HG03045 (cell line): ENCODE measurements around the gene MED27.
"Not testable (repeated sequence)": the region's sequence is repeated elsewhere in the genome, so short reads cannot be mapped to it uniquely, and the experiment has no call there.

Source experiments
- ATAC-seq: cut with Tn5 transposase; IDR thresholded peaks from one replicate; pipeline ENCODE4 v1.9.1; 2021; ENCODE audit warnings: mild to moderate bottlenecking, moderate library complexity; ENCODE audit not compliant: unreplicated experiment

MED27 gene

DNA sequence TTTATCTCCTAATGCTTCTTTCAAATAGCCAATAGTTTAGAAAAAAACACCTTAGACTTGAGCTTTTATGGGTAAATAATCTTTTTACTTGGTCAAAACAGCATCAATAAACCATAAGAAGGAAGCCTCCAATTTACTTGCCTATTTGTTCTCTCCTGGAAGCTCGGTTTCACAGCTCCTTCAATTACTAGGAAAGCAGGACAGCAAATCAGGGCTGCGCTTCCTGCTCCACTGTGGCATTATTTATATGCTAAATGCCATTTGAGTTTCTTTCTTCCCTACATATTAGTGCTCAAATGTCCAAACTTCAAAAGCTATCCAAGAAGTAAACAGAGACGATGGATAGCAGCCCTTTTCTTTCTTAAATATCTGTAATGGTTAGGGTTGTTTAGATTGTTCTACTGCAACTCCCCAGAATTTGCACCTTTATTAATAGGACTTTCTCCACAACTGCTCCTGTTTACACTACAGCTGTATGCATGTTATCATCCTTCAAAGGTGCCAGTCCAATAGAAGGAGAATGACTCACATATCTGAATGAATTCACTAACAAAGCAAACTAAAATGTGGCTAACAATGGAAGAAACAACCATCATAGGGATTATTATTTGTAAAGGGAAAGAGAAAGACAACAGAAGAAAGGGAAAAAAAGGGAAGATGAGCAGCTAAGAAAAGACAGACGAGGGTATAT lies 58.7 kb downstream of the MED27 start:
- no peak for ATAC-seq

- ATAC-seq = no peak
Observed at GRCh38 chr9:132020272-132020671, 59.4 kb downstream of the MED27 start.

GRCh38 chr9:132019702-132020101 lies 60.0 kb downstream of the MED27 start:
- ATAC-seq = no peak

DNA sequence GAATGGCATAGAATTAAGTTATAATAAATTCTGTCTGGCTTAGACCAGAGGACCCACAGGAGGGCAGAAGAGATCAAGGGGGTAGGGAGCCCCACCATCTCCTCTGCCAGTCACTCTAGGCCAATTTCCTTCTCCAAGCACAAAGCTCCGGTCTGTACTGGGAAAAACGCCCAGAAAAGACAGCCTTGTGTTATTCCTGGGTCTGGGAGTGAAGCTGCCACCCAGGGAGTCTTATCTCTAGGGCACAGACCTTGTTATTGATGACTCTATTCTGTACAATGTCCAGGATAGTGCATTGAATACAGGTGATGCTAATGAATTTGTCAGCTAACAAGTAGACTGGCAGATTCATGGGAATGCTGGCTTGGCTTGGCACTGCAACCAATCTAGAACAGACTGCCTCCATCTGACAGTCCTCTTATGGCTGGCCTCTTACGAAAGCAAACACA lies 60.7 kb downstream of the MED27 start:
- no peak for ATAC-seq

DNA sequence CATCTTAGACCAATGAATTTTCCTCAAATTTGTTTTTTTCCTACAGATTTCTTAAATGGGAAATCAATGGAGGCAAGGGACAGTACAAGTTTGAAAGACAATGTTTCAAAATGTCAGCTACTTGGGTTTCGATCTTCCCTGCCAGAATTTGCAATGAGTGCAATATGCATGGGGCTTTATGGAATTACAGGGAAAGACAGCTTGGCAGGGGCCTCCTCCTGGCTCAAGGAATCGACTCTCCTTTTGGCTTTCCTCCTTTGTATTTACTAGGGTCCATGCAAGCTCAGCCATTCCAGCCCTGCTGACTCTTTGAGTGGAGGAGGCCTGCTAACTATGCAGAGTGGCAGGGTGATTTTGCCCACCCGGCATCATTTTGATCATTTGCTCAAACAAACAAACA lies 63.2 kb downstream of the MED27 start:
- no peak for ATAC-seq

DNA sequence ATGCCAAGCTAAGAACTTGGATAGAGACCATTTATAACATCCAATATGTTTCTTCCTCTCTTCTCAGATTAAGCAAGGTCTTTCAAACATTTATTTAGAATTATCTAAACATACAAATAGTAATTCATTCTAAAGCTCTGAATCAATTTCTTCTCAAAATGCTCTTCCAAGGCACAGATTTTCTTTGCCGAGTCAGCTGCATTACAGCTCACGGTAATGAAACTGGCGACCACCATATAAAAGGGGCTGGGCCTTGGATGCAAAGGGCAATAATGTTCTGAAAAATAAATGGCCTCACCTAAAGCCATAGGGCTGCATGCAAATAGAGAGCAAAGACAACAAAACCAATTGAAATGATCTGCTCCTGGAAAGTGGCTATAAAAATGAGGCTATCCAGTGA lies 63.8 kb downstream of the MED27 start:
- ATAC-seq = no peak

GRCh38 chr9:132014218-132014805 lies 65.4 kb downstream of the MED27 start:
- no peak for ATAC-seq

DNA sequence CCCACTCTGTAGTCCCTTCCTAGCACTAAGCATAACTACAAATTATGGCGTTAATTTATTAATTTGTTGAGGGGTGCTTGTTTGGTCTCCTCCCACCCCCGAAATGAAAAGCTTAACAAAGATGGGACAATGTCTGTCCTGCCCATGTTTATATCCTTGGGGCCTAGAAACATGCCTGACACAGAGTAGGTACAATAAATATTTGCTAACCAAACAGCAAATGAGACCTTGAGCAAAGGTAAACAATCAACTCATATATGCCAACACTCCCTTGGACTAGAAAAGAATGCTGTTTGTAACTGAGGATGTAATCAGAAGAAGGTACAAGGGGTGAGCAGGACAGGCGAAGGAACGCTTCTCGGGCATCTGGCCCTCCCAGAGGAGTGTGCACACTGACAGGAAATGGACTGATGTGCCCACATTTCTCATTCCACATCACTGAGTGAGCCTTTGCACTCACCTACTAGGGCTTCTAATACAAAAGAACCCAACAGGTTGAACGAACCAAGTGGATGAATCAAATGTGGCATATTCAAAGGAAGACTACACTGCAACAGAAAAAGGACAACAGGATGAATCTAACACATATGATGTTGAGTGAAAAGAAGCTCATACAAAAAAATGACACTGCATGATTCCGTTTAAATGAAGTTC lies 66.8 kb downstream of the MED27 start:
- no peak for ATAC-seq

- ATAC-seq = no peak
Observed at GRCh38 chr9:132011896-132012295, 67.8 kb downstream of the MED27 start.

DNA sequence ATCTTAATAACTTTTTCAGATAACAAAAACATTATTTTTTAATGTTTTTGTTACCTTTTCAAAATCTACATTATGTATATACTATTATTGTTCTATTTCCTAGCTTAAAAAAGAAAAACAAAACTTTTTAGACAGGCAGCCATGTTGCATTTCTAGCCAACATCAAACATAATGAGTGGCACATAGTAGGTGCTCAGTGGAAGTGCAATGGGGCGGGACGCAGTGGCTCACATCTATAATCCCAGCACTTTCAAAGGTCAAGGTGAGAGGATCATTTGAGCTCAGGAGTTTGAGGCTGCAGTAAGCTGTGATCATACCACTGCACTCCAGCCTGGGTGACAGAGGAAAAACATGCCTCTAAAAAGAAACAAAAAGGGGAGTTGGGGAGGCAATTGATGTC lies 68.4 kb downstream of the MED27 start:
- no peak for ATAC-seq

- not testable (repeated sequence) for ATAC-seq
Observed at GRCh38 chr9:132010201-132010600, 69.5 kb downstream of the MED27 start.

DNA sequence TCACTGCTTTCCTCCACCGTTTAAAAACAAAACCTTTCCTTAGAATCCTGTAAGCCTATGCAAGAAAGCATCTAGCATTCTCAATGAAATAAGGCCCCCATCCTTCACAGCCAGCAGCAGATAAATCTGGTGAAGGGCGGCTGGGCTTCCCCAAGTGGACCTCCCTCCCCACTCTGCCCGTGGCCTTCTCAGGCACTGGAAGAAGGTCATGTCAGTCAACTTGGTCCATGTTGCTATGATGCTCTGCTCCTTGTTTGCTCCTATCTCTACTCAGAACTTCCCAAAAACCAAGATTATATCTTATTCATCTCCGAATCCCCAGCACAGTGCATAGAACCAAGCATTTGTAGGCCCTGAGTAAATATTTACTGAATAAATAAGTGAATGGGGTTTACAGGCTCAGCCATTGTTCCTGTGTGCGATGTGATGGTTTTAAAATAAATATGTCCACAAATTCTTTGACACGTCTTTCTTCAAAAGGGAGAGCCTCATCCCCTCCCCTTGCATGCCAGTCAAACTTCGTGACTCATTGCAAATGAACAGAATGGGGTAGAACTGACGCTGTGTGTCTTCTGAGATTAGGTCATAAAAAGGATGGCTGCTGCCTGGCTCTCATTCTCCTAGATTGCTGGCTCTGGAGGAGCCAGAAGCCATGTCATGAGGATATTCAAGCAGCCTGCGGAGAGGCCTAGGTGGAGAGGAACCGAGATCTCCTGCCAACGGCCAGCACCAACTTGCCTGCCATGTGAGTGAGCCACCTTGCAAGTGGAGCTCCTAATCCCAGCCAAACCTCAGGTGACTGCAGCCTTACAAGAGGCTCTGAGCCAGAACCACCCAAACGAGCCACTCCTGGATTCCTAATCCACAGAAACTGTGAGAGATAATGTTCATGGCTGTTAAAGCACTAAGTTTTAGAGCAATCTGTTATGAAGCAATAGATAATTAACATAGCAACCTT lies 70.5 kb downstream of the MED27 start:
- ATAC-seq = no peak

GRCh38 chr9:132008184-132008803 lies 71.4 kb downstream of the MED27 start:
- ATAC-seq = no peak

- no peak for ATAC-seq
Observed at GRCh38 chr9:132007371-132008025, 72.2 kb downstream of the MED27 start.

DNA sequence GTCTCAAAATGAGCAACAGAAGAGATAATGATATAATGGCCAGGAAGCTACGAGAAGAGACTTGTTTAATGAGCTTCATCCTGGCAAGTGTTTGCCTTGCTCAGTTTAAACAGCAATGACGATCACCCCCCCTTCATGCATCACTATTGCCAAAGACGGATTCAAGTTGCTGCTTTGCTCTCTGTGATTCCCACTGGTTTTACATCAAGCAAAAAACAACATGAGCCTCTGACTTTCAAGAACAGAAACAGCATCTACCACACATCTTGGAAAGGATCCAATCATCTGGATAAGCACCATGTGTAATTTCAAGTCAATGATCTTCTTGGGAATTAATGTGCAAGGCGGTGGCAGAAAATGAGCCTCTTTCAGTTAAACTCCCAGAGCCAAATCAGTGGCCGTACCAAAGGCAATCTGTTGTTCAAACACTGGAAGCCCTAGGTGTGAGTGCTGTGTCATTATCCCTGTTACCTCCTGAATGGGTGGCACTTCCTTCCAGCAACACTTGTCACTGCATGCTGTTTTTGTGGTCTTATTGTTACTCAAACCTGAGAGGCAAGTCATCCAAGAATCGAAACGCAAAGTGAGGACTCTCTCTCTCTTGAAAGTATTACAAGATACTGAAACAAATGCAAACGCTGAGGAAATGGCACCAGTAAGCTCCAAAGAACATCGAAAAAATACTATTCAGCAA lies 72.8 kb downstream of the MED27 start:
- no peak for ATAC-seq

DNA sequence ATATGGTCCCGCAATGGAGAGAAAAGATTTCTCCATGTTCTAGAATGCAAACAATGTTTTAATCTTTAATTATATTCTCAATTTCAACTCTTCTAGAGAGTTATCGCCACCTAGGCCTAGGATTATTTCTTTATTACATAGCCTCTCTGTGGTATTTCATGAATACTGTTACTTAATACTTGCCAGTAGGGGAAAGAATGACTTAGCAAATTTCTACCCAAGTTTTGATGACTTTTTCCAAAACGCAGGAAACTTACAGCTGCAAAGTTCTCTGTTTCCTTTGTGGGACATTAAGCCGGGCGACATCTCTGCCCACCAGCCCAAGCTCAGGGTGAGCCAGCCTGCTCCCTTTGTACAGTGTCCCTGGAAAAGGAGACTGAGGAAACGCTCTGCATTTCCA lies 73.8 kb downstream of the MED27 start:
- no peak for ATAC-seq

GRCh38 chr9:132004323-132004722 lies 75.3 kb downstream of the MED27 start:
- no peak for ATAC-seq

DNA sequence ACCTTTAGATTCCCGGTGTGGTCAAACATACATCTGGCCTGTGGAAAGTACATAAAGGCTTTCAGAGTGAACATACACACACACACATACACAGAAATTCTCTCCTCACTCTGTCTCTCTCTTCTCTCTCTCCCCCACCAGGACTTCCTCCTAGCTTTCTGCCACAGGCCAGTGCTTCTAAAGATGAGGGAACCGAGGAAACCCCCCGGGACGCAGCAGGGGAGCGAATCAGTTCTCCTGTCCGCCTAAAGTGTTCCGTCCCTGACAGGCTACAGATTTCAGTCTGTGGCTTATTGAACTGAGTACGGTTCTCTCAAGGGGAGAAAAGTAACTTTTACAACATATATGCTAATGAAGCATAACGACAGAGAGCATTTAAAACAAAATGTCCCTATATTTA lies 75.8 kb downstream of the MED27 start:
- no peak for ATAC-seq

DNA sequence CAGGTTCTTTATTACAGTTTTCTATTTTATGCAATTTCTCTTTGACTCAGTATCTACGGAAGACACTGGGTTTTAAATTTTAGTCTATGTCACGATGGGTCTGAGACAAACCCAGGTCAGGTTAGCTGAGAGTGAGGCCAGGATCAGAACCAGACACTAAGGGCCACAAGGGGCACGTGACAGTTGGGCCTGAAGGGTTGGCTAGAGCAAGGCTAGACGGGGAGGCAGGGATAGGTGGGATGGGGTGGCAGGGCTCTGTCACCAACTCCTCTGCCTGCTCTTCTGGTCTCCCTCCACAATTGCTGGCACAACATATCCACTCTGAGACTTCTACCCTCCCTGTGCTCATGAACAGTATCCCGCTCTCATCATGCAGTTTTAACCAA lies 76.4 kb downstream of the MED27 start:
- no peak for ATAC-seq
